ENCODE results near the gene KMT2C. TPM values are rescaled to one million over a fixed set of nuclear protein-coding genes. Genes with fewer than 3 reads are reported as not detected.

The KMT2C gene
- total RNA-seq, 1 donor from 2014 or later, result 99.0 TPM

DNA sequence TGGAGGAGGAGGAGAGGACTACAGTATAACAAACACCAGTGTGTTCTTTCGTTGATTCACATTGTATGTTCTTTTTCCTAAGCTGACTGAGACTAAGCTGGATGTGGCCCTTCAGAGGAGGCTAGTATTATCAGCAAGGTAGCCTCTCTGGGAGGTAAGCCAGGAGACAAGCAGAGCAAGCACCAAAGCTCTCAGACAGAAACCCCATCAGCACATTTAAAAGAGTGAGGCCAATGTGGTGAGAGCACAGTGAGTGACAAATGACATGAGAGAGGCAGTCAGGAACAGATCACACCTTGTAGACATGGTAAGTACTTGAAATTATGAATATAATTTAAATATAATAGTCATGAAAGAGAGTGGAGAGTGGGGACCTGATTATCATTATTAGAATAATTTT lies 107.6 kb downstream of the KMT2C start:
- DNase-seq (no peak), ATAC-seq (no peak)
- Histone ChIP-seq H3K27me3 (no peaks in the 10 kb centered on the region), H3K9me3 (no peaks in the 10 kb centered on the region), H3K4me3 (no peak overlapping the region), H3K36me3 (peaks cover 47% of the 10 kb centered on the region), H3K4me1 (no peaks in the 10 kb centered on the region), H3K27ac (no peak overlapping the region)
- intact Hi-C loops (cut with DNase I), result no loop called here
- TF ChIP-seq, protein P1, sequence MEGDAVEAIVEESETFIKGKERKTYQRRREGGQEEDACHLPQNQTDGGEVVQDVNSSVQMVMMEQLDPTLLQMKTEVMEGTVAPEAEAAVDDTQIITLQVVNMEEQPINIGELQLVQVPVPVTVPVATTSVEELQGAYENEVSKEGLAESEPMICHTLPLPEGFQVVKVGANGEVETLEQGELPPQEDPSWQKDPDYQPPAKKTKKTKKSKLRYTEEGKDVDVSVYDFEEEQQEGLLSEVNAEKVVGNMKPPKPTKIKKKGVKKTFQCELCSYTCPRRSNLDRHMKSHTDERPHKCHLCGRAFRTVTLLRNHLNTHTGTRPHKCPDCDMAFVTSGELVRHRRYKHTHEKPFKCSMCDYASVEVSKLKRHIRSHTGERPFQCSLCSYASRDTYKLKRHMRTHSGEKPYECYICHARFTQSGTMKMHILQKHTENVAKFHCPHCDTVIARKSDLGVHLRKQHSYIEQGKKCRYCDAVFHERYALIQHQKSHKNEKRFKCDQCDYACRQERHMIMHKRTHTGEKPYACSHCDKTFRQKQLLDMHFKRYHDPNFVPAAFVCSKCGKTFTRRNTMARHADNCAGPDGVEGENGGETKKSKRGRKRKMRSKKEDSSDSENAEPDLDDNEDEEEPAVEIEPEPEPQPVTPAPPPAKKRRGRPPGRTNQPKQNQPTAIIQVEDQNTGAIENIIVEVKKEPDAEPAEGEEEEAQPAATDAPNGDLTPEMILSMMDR (IDR thresholded peaks at IDR 0.05), result no peak

DNA sequence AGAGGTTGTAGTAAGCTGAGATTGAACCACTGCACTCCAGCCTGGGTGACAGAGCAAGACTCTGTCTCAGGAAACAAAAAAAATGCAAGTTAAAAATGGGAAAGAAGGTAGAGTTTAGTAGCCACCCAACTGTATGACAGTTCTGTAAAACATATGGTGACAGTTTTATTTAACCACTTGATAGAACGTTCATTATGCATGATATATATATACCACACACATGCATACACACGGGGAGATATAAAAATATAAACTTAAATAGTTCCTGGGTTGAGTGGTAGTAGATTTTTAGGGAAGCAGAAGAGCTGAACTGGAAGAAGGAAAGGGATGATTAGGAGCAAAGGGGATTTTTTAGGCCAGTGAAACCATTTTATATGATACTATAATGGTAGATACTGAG lies 120.0 kb downstream of the KMT2C start:
- ATAC-seq, result no peak
- intact Hi-C loops (cut with DNase I), result no loop called here
- Histone ChIP-seq H3K4me3 (no peak overlapping the region), H3K4me1 (peaks cover 26% of the 10 kb centered on the region), H3K27me3 (no peaks in the 10 kb centered on the region), H3K36me3 (peaks cover 3% of the 10 kb centered on the region), H3K27ac (no peak overlapping the region), H3K9me3 (no peaks in the 10 kb centered on the region)
- DNase-seq, result no peak
- TF ChIP-seq, protein P1 (IDR thresholded peaks at IDR 0.05), result no peak

DNA sequence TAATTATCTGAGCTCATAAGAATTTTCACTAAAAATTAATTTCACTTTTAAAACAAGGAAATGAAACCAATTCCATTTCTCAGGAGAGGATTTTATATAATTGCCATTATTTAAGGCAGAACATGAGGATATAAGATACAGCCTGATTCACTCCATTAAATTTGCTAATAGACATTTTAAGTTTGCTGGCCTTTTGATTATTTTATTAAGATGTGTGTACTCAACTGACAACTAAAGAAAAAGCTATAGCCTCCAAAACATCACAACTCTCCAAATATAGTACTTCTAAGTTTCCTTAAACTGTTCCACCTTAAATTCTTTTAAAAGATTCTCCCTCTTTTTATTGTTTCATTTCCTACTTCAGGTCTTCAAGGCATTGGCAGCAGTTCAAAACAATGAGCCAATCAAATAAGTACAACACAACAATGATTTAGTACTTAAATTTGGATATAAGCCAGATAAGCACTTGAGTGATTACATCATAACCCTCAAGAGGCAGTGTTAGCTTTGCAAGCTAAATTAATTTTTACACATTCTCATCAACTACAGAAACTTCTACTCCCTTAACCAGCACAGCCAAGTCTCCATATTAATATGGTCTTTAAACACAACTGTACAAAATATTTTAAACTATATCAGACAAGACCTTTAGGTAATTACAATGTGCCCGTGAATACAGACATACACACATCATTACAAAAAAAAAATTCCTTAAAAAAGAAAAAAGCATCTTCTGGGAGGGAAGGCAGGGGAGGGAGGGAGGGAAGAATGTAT lies 121.8 kb downstream of the KMT2C start:
- peak; percentile 64 for ATAC-seq
- H3K4me1 ChIP-seq, result peaks cover 26% of the 10 kb centered on the region
- peaks cover 21% of the 10 kb centered on the region for H3K36me3 ChIP-seq
- H3K27me3 ChIP-seq, result no peaks in the 10 kb centered on the region
- TF ChIP-seq, protein P1 (IDR thresholded peaks at IDR 0.05), result no peak
- H3K4me3 ChIP-seq, result peak overlapping the region; percentile 13
- no peak for DNase-seq
- H3K27ac ChIP-seq, result no peak overlapping the region
- H3K9me3 ChIP-seq, result no peaks in the 10 kb centered on the region
- intact Hi-C loops (cut with DNase I), result no loop called here

DNA sequence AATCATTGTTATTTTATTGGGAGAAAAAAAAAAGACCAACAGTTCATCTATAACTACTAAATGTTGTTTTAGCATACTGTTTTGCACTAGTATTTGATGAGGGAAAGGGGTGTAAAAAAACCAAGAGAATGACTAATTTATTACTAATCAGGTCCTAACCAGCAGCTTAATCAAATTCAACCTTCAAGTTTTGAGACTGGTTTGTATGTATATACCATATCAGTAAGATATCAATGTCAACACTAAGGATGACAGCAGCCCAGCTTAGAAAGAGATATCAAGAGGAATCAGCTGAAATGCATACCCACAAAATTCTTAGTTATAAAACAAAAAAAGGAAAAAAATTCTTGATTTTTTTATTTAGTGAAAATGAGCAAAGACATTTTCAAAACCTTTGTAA lies 122.6 kb downstream of the KMT2C start:
- Histone ChIP-seq H3K27me3 (no peaks in the 10 kb centered on the region), H3K36me3 (peaks cover 29% of the 10 kb centered on the region), H3K27ac (no peak overlapping the region), H3K4me1 (peaks cover 26% of the 10 kb centered on the region), H3K9me3 (no peaks in the 10 kb centered on the region), H3K4me3 (peak overlapping the region; percentile 13)
- DNase-seq (no peak), ATAC-seq (no peak)
- TF ChIP-seq, protein P1 (IDR thresholded peaks at IDR 0.05), result no peak
- intact Hi-C loops (cut with DNase I), result no loop called here

DNA sequence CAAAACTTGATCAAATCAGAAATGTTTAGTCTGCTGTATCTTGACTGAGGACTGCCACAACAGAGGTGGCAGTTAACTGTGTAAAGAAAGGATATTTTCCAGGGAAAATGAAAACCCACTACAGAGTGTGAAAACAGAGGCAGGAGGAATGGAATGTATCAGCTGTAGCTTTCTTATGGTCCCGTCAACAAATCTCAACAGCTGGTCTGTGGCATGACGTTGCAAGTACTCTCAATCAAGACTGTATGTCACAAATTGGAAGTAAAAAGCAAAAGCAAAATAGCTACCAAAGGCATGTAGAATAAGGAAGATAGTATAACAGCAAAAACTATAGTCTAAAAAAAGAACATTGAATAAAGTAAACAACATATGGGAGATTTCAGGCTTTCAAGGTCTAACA lies 123.5 kb downstream of the KMT2C start:
- Histone ChIP-seq H3K4me3 (no peak overlapping the region), H3K27me3 (no peaks in the 10 kb centered on the region), H3K9me3 (no peaks in the 10 kb centered on the region), H3K27ac (no peak overlapping the region), H3K4me1 (peaks cover 26% of the 10 kb centered on the region), H3K36me3 (peaks cover 38% of the 10 kb centered on the region)
- no peak for ATAC-seq
- no peak for DNase-seq
- TF ChIP-seq, protein P1 (IDR thresholded peaks at IDR 0.05), result no peak
- intact Hi-C loops (cut with DNase I), result no loop called here
